GM19438 (cell line): Measurements from ENCODE around the gene BMP6.

ENCODE experiments used
- ATAC-seq: cut with Tn5 transposase; IDR thresholded peaks from one replicate; pipeline ENCODE4 v1.9.1; 2021; ENCODE audit warnings: low read depth; ENCODE audit not compliant: unreplicated experiment

BMP6 gene

GRCh38 chr6:7819431-7820015 is 93.6 kb downstream of the BMP6 start:
- no peak for ATAC-seq

GRCh38 chr6:7820288-7820835 is 94.5 kb downstream of the BMP6 start:
- no peak for ATAC-seq

GRCh38 chr6:7821426-7821825 is 95.5 kb downstream of the BMP6 start:
- ATAC-seq, result no peak

- no peak for ATAC-seq
Measured at GRCh38 chr6:7823552-7823951, 97.7 kb downstream of the BMP6 start.

GRCh38 chr6:7825986-7826385 is 100.1 kb downstream of the BMP6 start:
- ATAC-seq, result no peak

- no peak for ATAC-seq
Measured at GRCh38 chr6:7827142-7827541, 101.2 kb downstream of the BMP6 start.

GRCh38 chr6:7828124-7828523 is 102.2 kb downstream of the BMP6 start:
- ATAC-seq, result no peak

- ATAC-seq, result no peak
Measured at GRCh38 chr6:7832904-7833750, 107.2 kb downstream of the BMP6 start.

GRCh38 chr6:7833751-7834070 is 107.8 kb downstream of the BMP6 start:
- no peak for ATAC-seq

- ATAC-seq, result no peak
Measured at GRCh38 chr6:7836371-7837026, 110.6 kb downstream of the BMP6 start.

- no peak for ATAC-seq
Measured at GRCh38 chr6:7841781-7842468, 116.0 kb downstream of the BMP6 start.

- ATAC-seq, result no peak
Measured at GRCh38 chr6:7846966-7847818, 121.3 kb downstream of the BMP6 start.

GRCh38 chr6:7848229-7848628 is 122.3 kb downstream of the BMP6 start:
- ATAC-seq, result no peak

- no peak for ATAC-seq
Measured at GRCh38 chr6:7851780-7852179, 125.9 kb downstream of the BMP6 start.

GRCh38 chr6:7859591-7859990 is 133.7 kb downstream of the BMP6 start:
- no peak for ATAC-seq

GRCh38 chr6:7865781-7866180 is 139.9 kb downstream of the BMP6 start:
- ATAC-seq, result no peak

GRCh38 chr6:7866526-7866925 is 140.6 kb downstream of the BMP6 start:
- ATAC-seq, result no peak

GRCh38 chr6:7868926-7869325 is 143.0 kb downstream of the BMP6 start:
- ATAC-seq, result no peak

- no peak for ATAC-seq
Measured at GRCh38 chr6:7878401-7878964, 152.6 kb downstream of the BMP6 start.

- no peak for ATAC-seq
Measured at GRCh38 chr6:7879043-7879442, 153.1 kb downstream of the BMP6 start.
